GM19025 (cell line): ENCODE measurements around the gene AGXT2.
"Not testable (repeated sequence)": the region's sequence is repeated elsewhere in the genome, so short reads cannot be mapped to it uniquely, and the experiment has no call there.

Experiments
- ATAC-seq: cut with Tn5 transposase; IDR thresholded peaks from one replicate; pipeline ENCODE4 v1.9.1; 2021; ENCODE audit warnings: mild to moderate bottlenecking, low read depth, moderate library complexity; ENCODE audit not compliant: unreplicated experiment

Gene AGXT2

DNA sequence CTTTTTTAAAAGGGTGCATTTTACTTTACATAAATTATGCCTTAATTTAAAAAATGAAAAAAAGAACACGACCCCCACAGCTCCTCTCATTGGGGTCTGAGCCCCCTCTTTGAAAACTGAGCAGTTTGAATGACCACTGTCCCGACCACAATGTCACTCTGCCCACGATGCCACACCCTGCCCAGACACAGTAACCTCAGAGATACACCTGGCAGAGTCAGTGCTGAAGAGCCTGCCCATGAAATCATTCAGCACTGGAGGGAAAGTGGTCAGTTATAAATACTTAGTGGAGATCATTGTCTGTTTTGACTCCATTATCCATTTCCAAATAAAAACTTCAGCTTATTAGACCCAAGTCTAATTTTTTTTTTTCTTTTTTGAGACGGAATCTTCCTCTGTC, 69.1 kb downstream of the AGXT2 start:
- no peak for ATAC-seq

GRCh38 chr5:34977934-34978613, 69.7 kb downstream of the AGXT2 start:
- ATAC-seq: peak; percentile 86

DNA sequence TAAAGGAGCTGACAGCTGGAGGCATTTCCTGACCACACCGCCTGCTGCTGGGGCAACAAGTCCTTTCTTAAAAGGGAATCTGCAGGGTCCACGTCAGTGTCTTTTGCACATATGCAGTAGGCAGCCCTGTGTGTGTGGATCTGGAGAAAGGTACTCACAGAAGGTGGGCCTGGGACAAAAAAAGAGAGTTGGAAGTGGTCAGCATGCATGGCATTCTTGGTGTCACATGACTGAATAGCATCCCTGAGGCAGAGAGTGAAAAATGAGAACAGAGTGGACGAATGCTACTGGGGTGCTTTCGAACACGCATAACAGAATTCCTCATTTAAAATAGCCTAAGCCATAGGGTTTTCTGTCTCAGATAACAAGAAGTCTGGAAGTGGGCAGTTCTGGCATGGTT, 71.4 kb downstream of the AGXT2 start:
- no peak for ATAC-seq

GRCh38 chr5:34971655-34972054, 76.1 kb downstream of the AGXT2 start:
- ATAC-seq: not testable (repeated sequence)

DNA sequence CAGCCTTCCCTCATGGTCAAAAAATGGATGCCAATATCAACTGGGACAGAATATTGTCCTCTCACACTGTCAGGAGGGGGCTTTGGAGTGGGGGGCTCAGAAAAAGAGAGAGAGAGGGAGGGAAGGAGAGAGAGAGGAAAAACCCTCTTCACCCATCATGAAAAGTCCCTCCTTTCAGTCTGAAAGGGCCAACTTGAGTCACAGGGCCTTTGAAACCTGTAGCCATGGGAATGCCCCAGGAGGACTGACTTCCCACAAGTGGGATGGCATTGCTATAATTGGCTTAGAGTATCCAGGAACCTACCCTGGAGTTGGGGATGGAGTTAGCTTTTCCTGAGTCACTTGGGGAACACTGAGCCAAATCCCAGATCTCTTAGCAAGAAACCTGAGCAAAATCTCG, 77.2 kb downstream of the AGXT2 start:
- no peak for ATAC-seq

DNA sequence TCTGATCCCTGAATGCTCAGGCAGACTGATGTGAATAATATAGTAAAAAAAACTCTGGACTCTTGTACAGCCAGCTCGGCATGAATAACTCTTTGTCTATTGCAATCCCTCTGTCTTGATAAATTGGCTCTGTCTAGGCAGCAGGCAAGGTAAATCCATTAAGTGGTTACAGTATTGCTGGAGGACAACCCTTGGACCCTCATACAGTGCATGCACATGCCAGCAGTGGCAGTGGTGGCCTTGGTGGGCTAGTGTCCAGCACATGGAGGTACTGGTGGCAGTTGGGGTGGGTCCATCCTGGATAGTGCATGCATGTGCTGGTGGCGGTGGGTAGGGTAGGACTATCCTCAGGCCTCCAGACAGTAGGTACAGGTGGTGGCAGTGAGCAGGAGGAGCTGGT, 79.5 kb downstream of the AGXT2 start:
- ATAC-seq: no peak

GRCh38 chr5:34967540-34967939, 80.2 kb downstream of the AGXT2 start:
- ATAC-seq: no peak

DNA sequence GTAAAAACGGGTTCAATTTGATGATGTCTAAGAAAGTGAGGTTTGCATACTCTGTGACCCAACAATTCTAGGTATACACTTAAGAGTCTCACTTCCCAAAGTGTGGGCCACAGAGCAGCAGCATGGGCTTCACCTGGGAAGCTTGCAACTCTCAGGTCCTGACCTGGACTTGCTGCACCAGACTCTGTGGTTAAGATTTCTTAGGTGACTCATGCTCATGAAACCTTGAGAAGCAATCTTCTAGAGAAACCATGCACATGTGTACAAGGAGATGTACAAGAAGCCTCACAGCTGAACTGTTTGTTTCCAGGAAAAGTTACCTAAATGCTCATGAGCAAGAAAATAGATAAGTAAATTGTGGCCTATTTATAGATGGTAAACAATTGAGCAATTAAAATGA, 88.4 kb downstream of the AGXT2 start:
- peak; percentile 73 for ATAC-seq

DNA sequence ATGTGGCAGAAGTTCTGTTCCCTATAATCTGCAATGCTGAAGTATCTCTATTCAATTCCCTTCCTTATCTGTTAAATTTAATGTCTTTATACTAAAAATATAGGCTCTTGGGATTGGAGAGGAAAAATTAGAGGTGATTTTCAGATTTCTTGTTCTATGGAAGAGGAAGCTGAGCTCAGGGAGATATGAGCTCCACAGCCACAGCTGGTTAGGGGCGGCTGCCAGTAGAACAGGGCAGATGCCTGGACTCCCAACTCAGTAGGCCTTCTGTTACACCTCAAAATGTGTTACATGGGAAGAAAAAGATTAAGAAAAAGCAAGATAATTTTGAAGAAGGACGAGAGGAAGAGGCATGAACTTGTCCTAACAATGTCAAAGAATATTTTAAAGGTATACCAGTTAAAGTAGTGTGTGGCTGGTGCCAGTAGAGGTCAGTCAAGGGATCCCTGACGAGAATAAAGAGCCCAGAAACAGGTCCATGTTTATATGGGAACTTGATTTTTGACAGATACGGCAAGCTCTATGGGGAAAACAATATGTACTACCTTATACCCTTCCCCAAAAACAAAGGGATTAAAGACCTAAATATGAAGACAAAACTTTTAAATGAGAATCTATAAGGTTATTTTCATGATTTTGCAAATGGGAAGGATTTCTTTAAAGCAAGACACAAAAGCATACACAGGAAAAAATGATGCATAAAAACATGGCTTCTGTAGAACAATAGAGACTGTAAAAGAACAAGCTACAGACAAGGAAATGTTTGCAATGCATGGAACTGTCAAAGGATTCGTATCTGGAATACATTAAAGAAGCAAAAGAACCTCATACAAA, 89.7 kb downstream of the AGXT2 start:
- no peak for ATAC-seq

- ATAC-seq: no peak
Observed at GRCh38 chr5:34957321-34957720, 90.4 kb downstream of the AGXT2 start.
